ENCODE results near the gene AGO1. TPM values are rescaled to one million over a fixed set of nuclear protein-coding genes. Genes with fewer than 3 reads are reported as not detected.

AGO1 gene
- total RNA-seq, 1 experiment from 2014 or later: 28.9 TPM

- CTCF ChIA-PET: no interaction called here
- Mint-ChIP-seq H3K27me3 (ENCODE audit: insufficient read depth, unreplicated experiment) (no peaks in the 10 kb centered on the region), H3K27ac (ENCODE audit: unreplicated experiment) (no peak overlapping the region), H3K4me1 (ENCODE audit: low read depth, unreplicated experiment) (no peaks in the 10 kb centered on the region), H3K9me3 (ENCODE audit: unreplicated experiment) (no peaks in the 10 kb centered on the region), H3K36me3 (ENCODE audit: insufficient read depth, unreplicated experiment) (no peaks in the 10 kb centered on the region), H3K4me3 (ENCODE audit: unreplicated experiment) (no peak overlapping the region)
- no peak for DNase-seq
- intact Hi-C loops (cut with micrococcal nuclease; ENCODE audit: unreplicated experiment): no loop called here
- Histone ChIP-seq H3K4me3 (ENCODE audit: low read depth, low read length) (no peak overlapping the region), H3K36me3 (ENCODE audit: control insufficient read depth, insufficient read depth, low read length) (no peaks in the 10 kb centered on the region), H3K4me1 (no peaks in the 10 kb centered on the region), H3K9me3 (no peaks in the 10 kb centered on the region), H3K27me3 (replicated peaks; ENCODE audit: control insufficient read depth, insufficient read depth, low read length) (no peaks in the 10 kb centered on the region)
- TF ChIP-seq, protein P1, sequence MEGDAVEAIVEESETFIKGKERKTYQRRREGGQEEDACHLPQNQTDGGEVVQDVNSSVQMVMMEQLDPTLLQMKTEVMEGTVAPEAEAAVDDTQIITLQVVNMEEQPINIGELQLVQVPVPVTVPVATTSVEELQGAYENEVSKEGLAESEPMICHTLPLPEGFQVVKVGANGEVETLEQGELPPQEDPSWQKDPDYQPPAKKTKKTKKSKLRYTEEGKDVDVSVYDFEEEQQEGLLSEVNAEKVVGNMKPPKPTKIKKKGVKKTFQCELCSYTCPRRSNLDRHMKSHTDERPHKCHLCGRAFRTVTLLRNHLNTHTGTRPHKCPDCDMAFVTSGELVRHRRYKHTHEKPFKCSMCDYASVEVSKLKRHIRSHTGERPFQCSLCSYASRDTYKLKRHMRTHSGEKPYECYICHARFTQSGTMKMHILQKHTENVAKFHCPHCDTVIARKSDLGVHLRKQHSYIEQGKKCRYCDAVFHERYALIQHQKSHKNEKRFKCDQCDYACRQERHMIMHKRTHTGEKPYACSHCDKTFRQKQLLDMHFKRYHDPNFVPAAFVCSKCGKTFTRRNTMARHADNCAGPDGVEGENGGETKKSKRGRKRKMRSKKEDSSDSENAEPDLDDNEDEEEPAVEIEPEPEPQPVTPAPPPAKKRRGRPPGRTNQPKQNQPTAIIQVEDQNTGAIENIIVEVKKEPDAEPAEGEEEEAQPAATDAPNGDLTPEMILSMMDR (IDR thresholded peaks at IDR 0.05; ENCODE audit: insufficient read depth in 1 of 2, low read depth in 1 of 2, low read length in 1 of 2, severe bottlenecking in 1 of 2, unreplicated experiment in 1 of 2): no peak
- POLR2A ChIA-PET: no interaction called here
- no TSS peak for BruUV-seq (replicated peaks)
Observed at GRCh38 chr1:35850051-35850450, 33.0 kb upstream of the AGO1 start.

GRCh38 chr1:35850716-35851115 is 32.3 kb upstream of the AGO1 start:
- no peak overlapping the region for H3K4me3 Mint-ChIP-seq (ENCODE audit: unreplicated experiment)

DNA sequence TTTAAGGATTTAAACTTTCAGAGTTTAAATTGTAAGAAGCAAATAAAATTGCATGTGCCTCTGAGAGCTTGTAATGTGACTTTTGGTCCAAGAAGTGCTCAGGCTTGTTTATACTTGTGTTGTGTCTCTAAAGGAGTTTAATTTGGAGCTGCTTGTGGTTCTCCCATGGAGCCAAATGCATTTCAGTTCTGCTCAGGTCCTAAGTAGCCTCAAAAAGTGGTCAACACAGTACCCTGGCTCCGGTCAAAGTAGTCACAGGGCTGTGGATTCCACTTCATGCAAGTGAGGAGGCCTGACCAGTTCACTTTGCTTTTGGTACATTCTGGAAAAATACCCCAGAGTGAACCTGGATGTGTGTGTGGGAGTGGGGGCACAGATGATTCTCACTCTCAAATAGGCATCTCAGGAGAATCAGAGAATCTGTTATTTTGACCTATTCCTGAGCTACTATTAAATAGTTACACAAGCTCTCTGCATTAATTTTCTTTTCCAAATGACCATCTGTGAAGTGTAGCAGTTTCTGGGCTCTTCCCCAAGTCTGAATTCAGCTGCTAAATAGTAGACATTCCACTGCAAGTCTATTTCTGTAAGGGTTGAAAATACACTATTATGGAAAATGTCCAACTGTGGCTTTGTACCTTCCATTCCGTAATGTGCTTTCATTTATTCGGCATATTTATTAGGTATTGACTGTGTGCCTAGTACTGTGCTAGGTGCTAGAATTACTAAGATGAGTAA is 31.7 kb upstream of the AGO1 start:
- CTCF ChIA-PET: no interaction called here
- Histone ChIP-seq H3K36me3 (ENCODE audit: control insufficient read depth, insufficient read depth, low read length) (no peaks in the 10 kb centered on the region), H3K4me3 (ENCODE audit: low read depth, low read length) (no peak overlapping the region), H3K9me3 (no peaks in the 10 kb centered on the region), H3K27me3 (replicated peaks; ENCODE audit: control insufficient read depth, insufficient read depth, low read length) (no peaks in the 10 kb centered on the region), H3K4me1 (no peaks in the 10 kb centered on the region)
- H3K4me1 Mint-ChIP-seq (ENCODE audit: low read depth, unreplicated experiment): no peaks in the 10 kb centered on the region
- H3K9me3 Mint-ChIP-seq (ENCODE audit: unreplicated experiment): no peaks in the 10 kb centered on the region
- TF ChIP-seq, protein P1 (IDR thresholded peaks at IDR 0.05; ENCODE audit: insufficient read depth in 1 of 2, low read depth in 1 of 2, low read length in 1 of 2, severe bottlenecking in 1 of 2, unreplicated experiment in 1 of 2): no peak
- no peaks in the 10 kb centered on the region for H3K27me3 Mint-ChIP-seq (ENCODE audit: insufficient read depth, unreplicated experiment)
- no peak for DNase-seq
- H3K36me3 Mint-ChIP-seq (ENCODE audit: insufficient read depth, unreplicated experiment): no peaks in the 10 kb centered on the region
- no peak overlapping the region for H3K4me3 Mint-ChIP-seq (ENCODE audit: unreplicated experiment)
- intact Hi-C loops (cut with micrococcal nuclease; ENCODE audit: unreplicated experiment): no loop called here
- POLR2A ChIA-PET: no interaction called here
- no TSS peak for BruUV-seq (replicated peaks)
- H3K27ac Mint-ChIP-seq (ENCODE audit: unreplicated experiment): no peak overlapping the region

More at GRCh38 chr1:35850716-35851115, 32.3 kb upstream of the AGO1 start:
- DNase-seq: no peak
- Histone ChIP-seq H3K9me3 (no peaks in the 10 kb centered on the region), H3K36me3 (ENCODE audit: control insufficient read depth, insufficient read depth, low read length) (no peaks in the 10 kb centered on the region), H3K4me3 (ENCODE audit: low read depth, low read length) (no peak overlapping the region), H3K4me1 (no peaks in the 10 kb centered on the region), H3K27me3 (replicated peaks; ENCODE audit: control insufficient read depth, insufficient read depth, low read length) (no peaks in the 10 kb centered on the region)
- intact Hi-C loops (cut with micrococcal nuclease; ENCODE audit: unreplicated experiment): no loop called here
- no peaks in the 10 kb centered on the region for H3K4me1 Mint-ChIP-seq (ENCODE audit: low read depth, unreplicated experiment)
- H3K27me3 Mint-ChIP-seq (ENCODE audit: insufficient read depth, unreplicated experiment): no peaks in the 10 kb centered on the region
- POLR2A ChIA-PET: no interaction called here
- no TSS peak for BruUV-seq (replicated peaks)
- H3K36me3 Mint-ChIP-seq (ENCODE audit: insufficient read depth, unreplicated experiment): no peaks in the 10 kb centered on the region
- TF ChIP-seq, protein P1 (IDR thresholded peaks at IDR 0.05; ENCODE audit: insufficient read depth in 1 of 2, low read depth in 1 of 2, low read length in 1 of 2, severe bottlenecking in 1 of 2, unreplicated experiment in 1 of 2): no peak
- no peaks in the 10 kb centered on the region for H3K9me3 Mint-ChIP-seq (ENCODE audit: unreplicated experiment)
- H3K27ac Mint-ChIP-seq (ENCODE audit: unreplicated experiment): no peak overlapping the region
- CTCF ChIA-PET: no interaction called here

Measured in Caco-2 (cell line).